Loucy (cell line): ENCODE results near the gene GRK1.

Source experiments
- EZH2phosphoT487 ChIP-seq: fragments of 200-600 bp; IDR thresholded peaks from 2 replicates; pipeline ENCODE4 v1.6.1; 2018; ENCODE audit warnings: antibody characterized with exemption, mild to moderate bottlenecking, moderate library complexity, borderline replicate concordance
- TF ChIP-seq, protein P1 (sequence below): fragments of 200-600 bp; sonication (generic); conservative IDR thresholded peaks from 2 replicates; pipeline ENCODE4 v1.5.1; 2014; ENCODE audit warnings: mild to moderate bottlenecking, antibody characterized with exemption, low read length

DNA sequence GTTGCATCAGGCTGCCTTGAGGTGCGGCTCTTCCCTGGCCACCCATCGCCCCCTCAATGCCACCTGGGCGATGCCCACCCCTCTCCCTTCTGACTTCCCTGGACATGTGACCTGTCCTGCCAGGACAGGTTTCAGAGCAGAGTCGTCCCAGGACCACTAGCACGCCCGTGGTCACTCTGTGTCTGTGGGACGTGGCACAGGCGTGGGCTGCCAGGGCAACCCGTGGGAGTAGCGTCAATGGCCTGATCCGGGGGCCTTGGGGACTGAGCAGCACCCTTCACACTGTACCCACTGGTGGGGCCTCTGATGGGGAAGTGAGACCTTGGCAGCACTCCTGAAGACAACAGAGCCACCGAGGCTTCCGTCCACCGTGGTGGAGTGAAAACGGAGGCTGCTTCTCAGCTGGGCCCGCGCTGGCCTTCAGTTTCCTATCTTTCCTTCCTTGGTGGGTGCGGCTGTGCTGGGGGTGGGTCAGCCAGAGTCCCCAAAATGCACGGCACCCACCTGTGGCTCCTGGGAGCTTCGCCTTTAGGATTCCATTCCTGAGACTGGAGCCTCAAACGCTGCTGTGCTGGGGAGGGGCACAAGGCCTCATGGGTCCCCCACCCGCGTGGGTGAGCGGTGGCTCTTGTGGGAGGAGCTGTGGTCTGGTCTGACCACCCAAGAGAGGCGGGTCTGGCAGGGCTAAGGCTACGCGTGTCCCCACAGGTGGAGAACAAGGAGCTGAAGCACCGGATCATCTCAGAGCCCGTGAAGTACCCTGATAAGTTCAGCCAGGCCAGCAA, 65.3 kb downstream of the GRK1 start:
- TF ChIP-seq, protein P1, sequence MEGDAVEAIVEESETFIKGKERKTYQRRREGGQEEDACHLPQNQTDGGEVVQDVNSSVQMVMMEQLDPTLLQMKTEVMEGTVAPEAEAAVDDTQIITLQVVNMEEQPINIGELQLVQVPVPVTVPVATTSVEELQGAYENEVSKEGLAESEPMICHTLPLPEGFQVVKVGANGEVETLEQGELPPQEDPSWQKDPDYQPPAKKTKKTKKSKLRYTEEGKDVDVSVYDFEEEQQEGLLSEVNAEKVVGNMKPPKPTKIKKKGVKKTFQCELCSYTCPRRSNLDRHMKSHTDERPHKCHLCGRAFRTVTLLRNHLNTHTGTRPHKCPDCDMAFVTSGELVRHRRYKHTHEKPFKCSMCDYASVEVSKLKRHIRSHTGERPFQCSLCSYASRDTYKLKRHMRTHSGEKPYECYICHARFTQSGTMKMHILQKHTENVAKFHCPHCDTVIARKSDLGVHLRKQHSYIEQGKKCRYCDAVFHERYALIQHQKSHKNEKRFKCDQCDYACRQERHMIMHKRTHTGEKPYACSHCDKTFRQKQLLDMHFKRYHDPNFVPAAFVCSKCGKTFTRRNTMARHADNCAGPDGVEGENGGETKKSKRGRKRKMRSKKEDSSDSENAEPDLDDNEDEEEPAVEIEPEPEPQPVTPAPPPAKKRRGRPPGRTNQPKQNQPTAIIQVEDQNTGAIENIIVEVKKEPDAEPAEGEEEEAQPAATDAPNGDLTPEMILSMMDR = no peak
- TF ChIP-seq EZH2phosphoT487 = no peak
